IMR-90 (cell line): ENCODE measurements around the gene RAB29.

ENCODE experiments used
- CTCF ChIP-seq: conservative IDR thresholded peaks from 2 replicates; pipeline ENCODE4 v1.5.1; 2012; ENCODE audit warnings: mild to moderate bottlenecking, low read depth, low read length, improper control_type of control experiment
- ELK1 ChIP-seq: fragments of 150-350 bp; IDR thresholded peaks from 2 replicates; pipeline ENCODE4 v1.6.1; 2016; ENCODE audit warnings: low read depth, mild to moderate bottlenecking, low read length, moderate library complexity, borderline replicate concordance
- POLR2A ChIP-seq: IDR thresholded peaks from 2 replicates; pipeline ENCODE4 v1.6.1; 2012; ENCODE audit warnings: mild to moderate bottlenecking, low read depth, low read length
- RFX5 ChIP-seq: IDR thresholded peaks from 2 replicates; pipeline ENCODE4 v1.8.0; 2012; ENCODE audit warnings: low read depth, mild to moderate bottlenecking, low read length, moderate library complexity
- SMC3 ChIP-seq: fragments of 150-350 bp; IDR thresholded peaks from 2 replicates; pipeline ENCODE4 v1.6.1; 2016; ENCODE audit warnings: low read depth, mild to moderate bottlenecking, antibody characterized with exemption, low read length, moderate library complexity

- TF ChIP-seq CTCF: no peak
- TF ChIP-seq ELK1: no peak
- TF ChIP-seq SMC3: no peak
- TF ChIP-seq POLR2A: no peak
- TF ChIP-seq RFX5: no peak
Observed at GRCh38 chr1:205813755-205814058, 38.4 kb upstream of the RAB29 start.
